ENCODE data around the gene METTL23. TPM values are rescaled to one million over a fixed set of nuclear protein-coding genes. Genes with fewer than 3 reads are reported as not detected.

The METTL23 gene
- total and polyA plus RNA-seq, 2 donors (not counting 3 experiments of a cell fraction or from before 2014, with no cell fraction given), result 19.5 to 33.4 TPM

- TF ChIP-seq GATA2 (IDR thresholded peaks at IDR 0.05; ENCODE audit: insufficient read depth, insufficient read length, low read depth, low read length) (no peak), POLR2A (IDR thresholded peaks at IDR 0.05; ENCODE audit: low read depth, low read length) (no peak), MYC (IDR thresholded peaks at IDR 0.05; ENCODE audit: low read depth, low read length) (no peak), POLR2AphosphoS5 (IDR thresholded peaks at IDR 0.05; ENCODE audit: insufficient read depth, low read depth, low read length) (no peak)
- no peak for FAIRE-seq
- CTCF ChIA-PET, result interaction anchor here (1.0 kb wide), 1 partner anchor 28 kb away, joined by 3 read pairs; no protein-coding TSS in a partner anchor
- no TSS peak for BruUV-seq (replicated peaks)
- Histone ChIP-seq H3K4me2 (ENCODE audit: insufficient read depth, low read length) (no peak overlapping the region), H3K9me3 (replicated peaks; ENCODE audit: control insufficient read depth, insufficient read depth, low read length) (no peaks in the 10 kb centered on the region), H3K36me3 (ENCODE audit: control insufficient read depth in 2 of 2, extremely low read depth in 1 of 2, insufficient read depth in 2 of 2, low read length in 2 of 2) (peaks cover 0 to 7% of the 10 kb centered on the region in 2 experiments), H3K9ac (replicated peaks; ENCODE audit: extremely low read depth, insufficient read depth, low read length) (no peak overlapping the region), H2AFZ (ENCODE audit: low read depth, low read length) (no peak overlapping the region), H3K4me1 (ENCODE audit: control insufficient read depth, extremely low read depth, insufficient read depth, low read length) (peaks cover 14% of the 10 kb centered on the region), H3K4me3 (replicated peaks in 1 of 3; ENCODE audit: insufficient read depth in 1 of 3, low read depth in 1 of 3, low read length in 3 of 3) (no peak overlapping the region), H3K79me2 (ENCODE audit: control insufficient read depth, insufficient read depth, low read length) (peaks cover 4% of the 10 kb centered on the region), H4K20me1 (replicated peaks; ENCODE audit: control insufficient read depth, extremely low read depth, insufficient read depth, low read length) (no peaks in the 10 kb centered on the region), H3K27ac (ENCODE audit: insufficient read depth, low read depth, low read length) (no peak overlapping the region), H3K27me3 (ENCODE audit: control insufficient read depth in 2 of 2, insufficient read depth in 2 of 2, low read length in 2 of 2) (no peaks in the 10 kb centered on the region), H3K9me1 (replicated peaks; ENCODE audit: control insufficient read depth, extremely low read depth, insufficient read depth, low read length) (no peaks in the 10 kb centered on the region)
- dilution Hi-C loops (cut with MboI; ENCODE audit: extremely low pct_ligation_motif_present, low sequenced_read_pairs), result no loop called here
- no peak for DNase-seq (ENCODE audit: low read depth, low spot score)
- POLR2A ChIA-PET, result no interaction called here
- intact Hi-C loops (cut with micrococcal nuclease), result no loop called here
Measured at GRCh38 chr17:76686538-76687297, 39.9 kb upstream of the METTL23 start.

GRCh38 chr17:76687298-76688164 is 39.1 kb upstream of the METTL23 start:
- Histone ChIP-seq H3K27me3 (ENCODE audit: control insufficient read depth in 2 of 2, insufficient read depth in 2 of 2, low read length in 2 of 2) (no peaks in the 10 kb centered on the region), H3K4me2 (ENCODE audit: insufficient read depth, low read length) (no peak overlapping the region), H3K4me1 (ENCODE audit: control insufficient read depth, extremely low read depth, insufficient read depth, low read length) (peaks cover 14% of the 10 kb centered on the region), H3K9me1 (replicated peaks; ENCODE audit: control insufficient read depth, extremely low read depth, insufficient read depth, low read length) (no peaks in the 10 kb centered on the region), H2AFZ (ENCODE audit: low read depth, low read length) (no peak overlapping the region), H3K9ac (replicated peaks; ENCODE audit: extremely low read depth, insufficient read depth, low read length) (no peak overlapping the region), H3K4me3 (replicated peaks in 1 of 3; ENCODE audit: insufficient read depth in 1 of 3, low read depth in 1 of 3, low read length in 3 of 3) (no peak overlapping the region), H3K9me3 (replicated peaks; ENCODE audit: control insufficient read depth, insufficient read depth, low read length) (no peaks in the 10 kb centered on the region), H4K20me1 (replicated peaks; ENCODE audit: control insufficient read depth, extremely low read depth, insufficient read depth, low read length) (no peaks in the 10 kb centered on the region), H3K79me2 (ENCODE audit: control insufficient read depth, insufficient read depth, low read length) (peaks cover 5% of the 10 kb centered on the region), H3K36me3 (ENCODE audit: control insufficient read depth in 2 of 2, extremely low read depth in 1 of 2, insufficient read depth in 2 of 2, low read length in 2 of 2) (peaks cover 0 to 5% of the 10 kb centered on the region in 2 experiments), H3K27ac (ENCODE audit: insufficient read depth, low read depth, low read length) (no peak overlapping the region)
- no peak for TF ChIP-seq FOS (IDR thresholded peaks at IDR 0.05; ENCODE audit: borderline replicate concordance, insufficient read depth, low read length)
- TF ChIP-seq MAX (IDR thresholded peaks at IDR 0.05; ENCODE audit: insufficient read depth, insufficient read length), result no peak
- TF ChIP-seq CTCF (IDR thresholded peaks at IDR 0.05; ENCODE audit: extremely low read depth in 1 of 2, insufficient read depth in 1 of 2, low read depth in 1 of 2, low read length in 2 of 2), result no peak
- TF ChIP-seq POLR2AphosphoS5 (IDR thresholded peaks at IDR 0.05; ENCODE audit: insufficient read depth, low read depth, low read length), result no peak
- TF ChIP-seq GATA2 (IDR thresholded peaks at IDR 0.05; ENCODE audit: insufficient read depth, insufficient read length, low read depth, low read length), result no peak
- TF ChIP-seq EZH2 (IDR thresholded peaks at IDR 0.05; ENCODE audit: borderline replicate concordance, low read depth, low read length, severe bottlenecking), result no peak
- no peak for TF ChIP-seq POLR2A (IDR thresholded peaks at IDR 0.05; ENCODE audit: low read depth, low read length)
- no peak for TF ChIP-seq MYC (IDR thresholded peaks at IDR 0.05; ENCODE audit: low read depth, low read length)
- no peak for TF ChIP-seq JUN (IDR thresholded peaks at IDR 0.05; ENCODE audit: borderline replicate concordance, insufficient read depth, insufficient read length, low read depth)
- intact Hi-C loops (cut with micrococcal nuclease) (no loop called here), dilution Hi-C loops (cut with MboI; ENCODE audit: extremely low pct_ligation_motif_present, low sequenced_read_pairs) (no loop called here)
- BruUV-seq (replicated peaks), result no TSS peak
- DNase-seq (ENCODE audit: low read depth, low spot score) (no peak), FAIRE-seq (no peak)
- CTCF ChIA-PET, result interaction anchor here (0.8 to 1.5 kb wide), 4 partner anchors 21 to 28 kb away, joined by 3 to 9 read pairs (median 6); no protein-coding TSS in a partner anchor
- POLR2A ChIA-PET, result no interaction called here

All from endothelial cell of umbilical vein (primary cell).